Caco-2 (cell line): ENCODE results near the gene CRAT. TPM values are rescaled to one million over a fixed set of nuclear protein-coding genes. Genes with fewer than 3 reads are reported as not detected.

Experiments used
- BruUV-seq: library from RNA; stranded (reverse); fragments of 400-500 nt; replicated peaks from 2 replicates; lab custom pipeline; 2021; lab: Mats Ljungman, UMichigan
- CTCF ChIA-PET: fragments of 300-600 bp; sonication (Branson Sonifier 250); formaldehyde crosslinking; loops from one replicate; lab custom pipeline; 2022; ENCODE audit warnings: antibody characterized with exemption; lab: Charles Lee
- POLR2A ChIA-PET: fragments of 300-600 bp; sonication (Branson Sonifier 250); formaldehyde crosslinking; loops from one replicate; lab custom pipeline; 2022; ENCODE audit warnings: antibody characterized with exemption; lab: Charles Lee
- DNase-seq, 2 experiments: peaks; one replicate each; pipeline versions ENCODE4 v3.0.0 to v3.0.0-alpha.2; 2020 to 2022
- H3K27me3 ChIP-seq: replicated peaks from 2 replicates; pipeline ENCODE4 v1.6.0; 2011; ENCODE audit warnings: low read length; ENCODE audit not compliant: control insufficient read depth, insufficient read depth
- H3K36me3 ChIP-seq: 2 replicates; pipeline ENCODE4 v1.5.1; 2011; ENCODE audit warnings: low read length; ENCODE audit not compliant: control insufficient read depth, insufficient read depth
- H3K4me1 ChIP-seq: fragments of 250-450 bp; sonication (Bioruptor Pico); 2 replicates; pipeline ENCODE4 v1.5.1; 2020; ENCODE audit warnings: mild to moderate bottlenecking
- H3K4me3 ChIP-seq: 2 replicates; pipeline ENCODE4 v1.5.1; 2011; ENCODE audit warnings: low read depth, mild to moderate bottlenecking, control low read depth, low read length
- H3K9me3 ChIP-seq: fragments of 250-450 bp; sonication (Bioruptor Pico); 2 replicates; pipeline ENCODE4 v1.5.1; 2020; ENCODE audit warnings: mild to moderate bottlenecking, moderate library complexity
- H3K27ac Mint-ChIP-seq: one replicate; pipeline ENCODE4 v1.8.0; 2022; ENCODE audit warnings: mixed read lengths; ENCODE audit not compliant: unreplicated experiment
- H3K27me3 Mint-ChIP-seq: one replicate; pipeline ENCODE4 v1.8.0; 2022; ENCODE audit warnings: mixed read lengths; ENCODE audit not compliant: insufficient read depth, unreplicated experiment
- H3K36me3 Mint-ChIP-seq: one replicate; pipeline ENCODE4 v1.8.0; 2022; ENCODE audit warnings: mild to moderate bottlenecking, mixed read lengths; ENCODE audit not compliant: insufficient read depth, unreplicated experiment
- H3K4me1 Mint-ChIP-seq: one replicate; pipeline ENCODE4 v1.8.0; 2022; ENCODE audit warnings: low read depth, mixed read lengths; ENCODE audit not compliant: unreplicated experiment
- H3K4me3 Mint-ChIP-seq: one replicate; pipeline ENCODE4 v1.8.0; 2022; ENCODE audit warnings: mild to moderate bottlenecking, moderate library complexity, mixed read lengths; ENCODE audit not compliant: unreplicated experiment
- H3K9me3 Mint-ChIP-seq: one replicate; pipeline ENCODE4 v1.8.0; 2022; ENCODE audit warnings: mixed read lengths; ENCODE audit not compliant: unreplicated experiment
- intact Hi-C: fragments of 100-400 bp; cut with micrococcal nuclease; formaldehyde crosslinking; loops from one replicate; pipeline ENCODE4 v1.10.0; 2022; ENCODE audit not compliant: unreplicated experiment
- total RNA-seq: library from RNA; stranded (reverse); gene quantifications from 2 replicates; pipeline ENCODE4 v1.2.3, GENCODE V29; 2022
- TF ChIP-seq, protein P1 (sequence below), 2 experiments: fragments of 200-600 bp in 1 of 2; IDR thresholded peaks; 1 replicate in 1 of 2; 2 replicates in 1 of 2; pipeline versions ENCODE4 v1.5.1 to v1.8.0; 2011 to 2022; ENCODE audit warnings: antibody characterized with exemption in 1 of 2, control low read depth in 1 of 2, inconsistent platforms in 1 of 2, low read depth in 1 of 2, low read length in 1 of 2, mild to moderate bottlenecking in 1 of 2, moderate library complexity in 1 of 2; ENCODE audit not compliant: insufficient read depth in 1 of 2, severe bottlenecking in 1 of 2, unreplicated experiment in 1 of 2

CRAT gene
- total RNA-seq, 1 experiment from 2014 or later, result 20.7 TPM

DNA sequence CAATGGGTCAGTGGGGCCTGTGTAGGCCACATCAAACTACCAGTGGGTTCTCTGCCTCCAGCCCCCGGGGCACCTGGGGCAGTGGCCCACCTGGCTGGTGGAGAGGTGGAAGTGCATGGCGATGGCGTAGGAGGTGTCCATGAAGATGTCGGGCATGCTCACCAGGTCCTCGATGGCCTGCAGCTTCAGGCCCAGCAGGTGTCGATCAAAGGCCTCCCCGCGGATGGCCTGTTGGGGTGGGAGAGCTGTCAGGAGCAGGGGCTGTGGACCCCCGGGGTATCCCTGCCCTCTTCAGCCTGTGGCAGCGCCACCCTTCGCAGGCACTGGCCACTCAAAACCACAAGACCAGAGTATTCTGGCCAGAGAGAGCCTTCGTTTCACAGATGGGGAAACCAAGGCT, 14.7 kb downstream of the CRAT start:
- Mint-ChIP-seq H3K4me1 (no peaks in the 10 kb centered on the region), H3K36me3 (peaks cover 27% of the 10 kb centered on the region), H3K9me3 (no peaks in the 10 kb centered on the region), H3K4me3 (no peak overlapping the region), H3K27ac (no peak overlapping the region), H3K27me3 (no peaks in the 10 kb centered on the region)
- DNase-seq, result peak in 1 of 2 experiments; percentile 29
- H3K9me3 ChIP-seq, result no peaks in the 10 kb centered on the region
- ChIA-PET CTCF (no interaction called here), POLR2A (no interaction called here)
- H3K27me3 ChIP-seq, result no peaks in the 10 kb centered on the region
- TF ChIP-seq, protein P1, sequence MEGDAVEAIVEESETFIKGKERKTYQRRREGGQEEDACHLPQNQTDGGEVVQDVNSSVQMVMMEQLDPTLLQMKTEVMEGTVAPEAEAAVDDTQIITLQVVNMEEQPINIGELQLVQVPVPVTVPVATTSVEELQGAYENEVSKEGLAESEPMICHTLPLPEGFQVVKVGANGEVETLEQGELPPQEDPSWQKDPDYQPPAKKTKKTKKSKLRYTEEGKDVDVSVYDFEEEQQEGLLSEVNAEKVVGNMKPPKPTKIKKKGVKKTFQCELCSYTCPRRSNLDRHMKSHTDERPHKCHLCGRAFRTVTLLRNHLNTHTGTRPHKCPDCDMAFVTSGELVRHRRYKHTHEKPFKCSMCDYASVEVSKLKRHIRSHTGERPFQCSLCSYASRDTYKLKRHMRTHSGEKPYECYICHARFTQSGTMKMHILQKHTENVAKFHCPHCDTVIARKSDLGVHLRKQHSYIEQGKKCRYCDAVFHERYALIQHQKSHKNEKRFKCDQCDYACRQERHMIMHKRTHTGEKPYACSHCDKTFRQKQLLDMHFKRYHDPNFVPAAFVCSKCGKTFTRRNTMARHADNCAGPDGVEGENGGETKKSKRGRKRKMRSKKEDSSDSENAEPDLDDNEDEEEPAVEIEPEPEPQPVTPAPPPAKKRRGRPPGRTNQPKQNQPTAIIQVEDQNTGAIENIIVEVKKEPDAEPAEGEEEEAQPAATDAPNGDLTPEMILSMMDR (IDR thresholded peaks at IDR 0.05; ENCODE audit: insufficient read depth in 1 of 2, low read depth in 1 of 2, low read length in 1 of 2, severe bottlenecking in 1 of 2, unreplicated experiment in 1 of 2), result no peak
- no peaks in the 10 kb centered on the region for H3K36me3 ChIP-seq
- H3K4me1 ChIP-seq, result no peaks in the 10 kb centered on the region
- BruUV-seq, result no TSS peak
- intact Hi-C loops, result no loop called here
- no peak overlapping the region for H3K4me3 ChIP-seq

DNA sequence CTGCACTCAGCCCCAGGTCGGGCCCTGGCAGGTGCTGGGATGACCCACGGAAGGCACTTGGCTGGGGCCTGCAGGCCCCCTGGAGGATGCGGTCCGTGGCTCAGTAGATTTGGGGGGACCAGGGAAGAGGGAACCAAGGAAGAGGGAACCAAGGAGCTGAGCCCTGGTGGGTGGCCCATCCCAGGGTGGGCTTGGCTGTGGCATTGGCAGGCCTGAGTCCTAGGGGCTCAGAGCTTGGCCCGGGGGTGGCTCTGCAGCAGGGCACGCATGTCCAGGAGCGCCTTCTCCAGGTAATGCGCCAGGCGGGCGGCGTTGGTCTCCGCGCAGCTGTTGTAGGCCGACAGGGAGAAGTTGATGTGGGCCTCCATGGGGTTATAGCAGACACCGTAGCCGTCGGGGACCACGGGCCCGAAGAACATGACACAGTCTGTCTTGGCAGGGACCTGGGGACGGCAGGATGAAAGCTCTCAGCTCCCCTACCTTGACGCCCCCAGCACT, 15.4 kb downstream of the CRAT start:
- ChIA-PET CTCF (interaction anchor here (0.6 kb wide), 1 partner anchor 247 kb away, joined by 5 read pairs; no protein-coding TSS in a partner anchor), POLR2A (no interaction called here)
- H3K4me1 ChIP-seq, result no peaks in the 10 kb centered on the region
- H3K27ac Mint-ChIP-seq, result no peak overlapping the region
- H3K27me3 ChIP-seq, result no peaks in the 10 kb centered on the region
- DNase-seq, result peak in 1 of 2 experiments; percentile 31
- no peaks in the 10 kb centered on the region for H3K4me1 Mint-ChIP-seq
- H3K36me3 Mint-ChIP-seq, result peaks cover 27% of the 10 kb centered on the region
- H3K9me3 Mint-ChIP-seq, result no peaks in the 10 kb centered on the region
- H3K27me3 Mint-ChIP-seq, result no peaks in the 10 kb centered on the region
- no peaks in the 10 kb centered on the region for H3K9me3 ChIP-seq
- no peak overlapping the region for H3K4me3 ChIP-seq
- no peaks in the 10 kb centered on the region for H3K36me3 ChIP-seq
- intact Hi-C loops, result no loop called here
- H3K4me3 Mint-ChIP-seq, result no peak overlapping the region
- no TSS peak for BruUV-seq
- TF ChIP-seq, protein P1 (IDR thresholded peaks at IDR 0.05; ENCODE audit: insufficient read depth in 1 of 2, low read depth in 1 of 2, low read length in 1 of 2, severe bottlenecking in 1 of 2, unreplicated experiment in 1 of 2), result no peak

DNA sequence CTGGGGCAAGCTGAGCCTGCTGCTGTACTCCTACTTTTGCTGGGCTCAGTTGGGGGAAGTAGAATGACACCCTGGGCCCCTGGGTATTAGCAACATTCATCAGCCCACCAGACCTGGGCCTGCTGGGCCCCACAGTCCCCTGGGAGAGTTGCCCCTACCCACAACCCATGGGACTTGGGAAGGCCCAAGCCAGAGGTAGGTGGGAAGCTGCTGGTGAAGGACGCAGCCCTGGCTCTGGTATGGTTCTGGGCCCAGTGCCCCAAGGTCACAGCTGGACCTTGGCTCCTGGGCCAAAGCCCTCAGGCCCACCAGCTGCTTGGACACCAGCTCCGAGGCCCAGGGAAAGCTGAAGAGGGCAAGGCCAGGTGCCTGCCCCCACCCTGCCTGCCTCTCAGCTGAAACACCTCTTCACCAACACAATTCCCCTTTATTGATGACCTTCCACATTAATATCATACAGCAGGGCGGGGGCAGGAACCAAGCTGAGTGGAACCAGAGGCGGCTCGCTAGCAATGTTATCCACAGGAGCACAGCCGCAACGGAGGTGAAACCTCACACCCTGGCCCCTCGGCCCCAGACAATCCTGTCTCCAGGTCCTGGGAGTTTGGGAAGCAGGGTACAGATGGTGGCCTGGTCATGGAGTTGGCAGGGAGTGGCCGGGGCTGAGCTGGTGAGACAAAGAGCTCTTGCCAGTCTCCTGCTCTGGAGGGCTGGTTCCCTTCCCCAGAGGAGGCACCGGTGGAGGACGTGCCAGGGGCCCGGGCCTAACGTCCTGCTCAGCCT, 16.0 kb downstream of the CRAT start:
- H3K4me3 ChIP-seq, result no peak overlapping the region
- TF ChIP-seq, protein P1 (IDR thresholded peaks at IDR 0.05; ENCODE audit: insufficient read depth in 1 of 2, low read depth in 1 of 2, low read length in 1 of 2, severe bottlenecking in 1 of 2, unreplicated experiment in 1 of 2), result no peak
- H3K9me3 ChIP-seq, result no peaks in the 10 kb centered on the region
- no peaks in the 10 kb centered on the region for H3K4me1 ChIP-seq
- Mint-ChIP-seq H3K27me3 (no peaks in the 10 kb centered on the region), H3K36me3 (peaks cover 27% of the 10 kb centered on the region), H3K27ac (no peak overlapping the region), H3K4me1 (no peaks in the 10 kb centered on the region), H3K9me3 (no peaks in the 10 kb centered on the region), H3K4me3 (no peak overlapping the region)
- peak in 1 of 2 experiments; percentile 27 for DNase-seq
- H3K36me3 ChIP-seq, result no peaks in the 10 kb centered on the region
- intact Hi-C loops, result no loop called here
- H3K27me3 ChIP-seq, result no peaks in the 10 kb centered on the region
- no TSS peak for BruUV-seq
- ChIA-PET POLR2A (no interaction called here), CTCF (interaction anchor here (0.6 kb wide), 1 partner anchor 246 kb away, joined by 5 read pairs; no protein-coding TSS in a partner anchor)
